Breast epithelium (tissue), 3 donors: Measurements from ENCODE around the gene LITAF.

ENCODE experiments used
- CTCF ChIP-seq, 3 donors: fragments of 450-650 bp; IDR thresholded peaks; one replicate each; pipeline ENCODE4 v1.5.1; 2016 to 2017; ENCODE audit warnings: antibody characterized with exemption in 3 of 3, mild to moderate bottlenecking in 3 of 3, moderate library complexity in 3 of 3
- POLR2AphosphoS5 ChIP-seq, 3 donors: sonication (generic); formaldehyde crosslinking; IDR thresholded peaks; one replicate each; pipeline ENCODE4 v1.6.1; 2017; ENCODE audit warnings: antibody characterized with exemption in 3 of 3

- TF ChIP-seq CTCF (IDR thresholded peaks at IDR 0.05) (no peak), POLR2AphosphoS5 (IDR thresholded peaks at IDR 0.05) (no peak)
These were observed 21.1 kb downstream of the LITAF start for GRCh38 chr16:11565665-11566064.
